Naive thymus-derived CD8-positive, alpha-beta T cell (primary cell): ENCODE measurements around the gene FSIP1. TPM values are rescaled to one million over a fixed set of nuclear protein-coding genes. Genes with fewer than 3 reads are reported as not detected.

Experiments
- ATAC-seq, 2 donors: fragments of 150-1000 bp; cut with Tn5 transposase in 1 of 2; sonication (Bioruptor Pico), chemical (Tn5 transposase) in 1 of 2; 1 replicate in 1 of 2; 2 replicates in 1 of 2; pipeline ENCODE4 v1.10.0; 2021; ENCODE audit warnings: mild to moderate bottlenecking in 2 of 2, moderate library complexity in 2 of 2
- POLR2A ChIA-PET: fragments of 350-600 bp; sonication (Branson Sonifier 250); formaldehyde crosslinking; loops from one replicate; lab custom pipeline; 2021; ENCODE audit warnings: antibody characterized with exemption; lab: Charles Lee
- DNase-seq, 10 donors: peaks; one replicate each; pipeline versions ENCODE4 v3.0.0 to v3.0.0-alpha.2; 2020 to 2022
- H3K27ac Mint-ChIP-seq, 10 donors: one replicate each; pipeline ENCODE4 v1.8.0; 2020 to 2022; ENCODE audit warnings: mild to moderate bottlenecking in 10 of 10, mixed read lengths in 10 of 10, moderate library complexity in 4 of 10, inconsistent platforms in 1 of 10
- H3K27me3 Mint-ChIP-seq, 5 donors: one replicate each; pipeline ENCODE4 v1.8.0; 2021 to 2022; ENCODE audit warnings: mixed read lengths in 5 of 5
- H3K36me3 Mint-ChIP-seq, 3 donors: one replicate each; pipeline ENCODE4 v1.8.0; 2020 to 2022; ENCODE audit warnings: mixed read lengths in 3 of 3, mild to moderate bottlenecking in 2 of 3, inconsistent platforms in 1 of 3
- H3K4me1 Mint-ChIP-seq, 4 donors: one replicate each; pipeline ENCODE4 v1.8.0; 2021 to 2022; ENCODE audit warnings: mixed read lengths in 4 of 4
- H3K4me3 Mint-ChIP-seq, 10 donors: one replicate each; pipeline ENCODE4 v1.8.0; 2020 to 2022; ENCODE audit warnings: mild to moderate bottlenecking in 10 of 10, mixed read lengths in 10 of 10, moderate library complexity in 6 of 10, inconsistent platforms in 1 of 10
- H3K9me3 Mint-ChIP-seq, 9 donors: one replicate each; pipeline ENCODE4 v1.8.0; 2020 to 2022; ENCODE audit warnings: mixed read lengths in 9 of 9, mild to moderate bottlenecking in 3 of 9, inconsistent platforms in 1 of 9, moderate library complexity in 1 of 9
- polyA plus RNA-seq, 3 donors: library from polyadenylated mRNA; unstranded; fragments of 300-500 nt; fragmentation: Illumina TruSeq; gene quantifications; one replicate each; pipeline ENCODE4 v1.2.3, GENCODE V29; 2021
- total RNA-seq, 8 experiments: library from RNA in 2 of 8; stranded (reverse) in 2 of 8; gene quantifications; one replicate each; pipeline ENCODE4 v1.2.3 and lab custom pipeline; 2021 to 2026

FSIP1 gene
- total and polyA plus RNA-seq, 5 experiments from 2014 or later, result 0.30 to 0.85 (median 0.49) TPM; not detected in 1

DNA sequence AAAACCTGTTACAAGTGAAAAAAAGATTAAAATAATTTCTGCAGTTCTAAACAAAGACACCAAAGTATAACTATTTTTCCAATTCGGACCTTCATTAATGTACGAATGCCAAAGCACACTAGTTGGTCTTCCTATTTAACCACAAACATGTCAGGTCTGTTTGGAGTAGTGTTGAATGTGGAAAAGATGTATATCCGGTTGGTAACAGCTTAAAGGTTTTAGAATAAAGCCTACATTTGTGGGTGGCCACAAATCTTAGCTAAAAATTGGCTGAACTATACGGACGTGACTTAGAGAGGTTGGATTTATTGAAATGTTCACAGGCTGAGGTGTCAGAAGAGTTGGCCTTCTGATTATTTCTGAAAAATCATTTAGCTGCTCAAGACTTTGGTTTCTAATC, 78.4 kb downstream of the FSIP1 start:
- no peak overlapping the region for H3K27ac Mint-ChIP-seq
- peaks cover 0 to 1% (median 0%) of the 10 kb centered on the region in 5 donors for H3K27me3 Mint-ChIP-seq
- POLR2A ChIA-PET, result no interaction called here
- H3K4me1 Mint-ChIP-seq, result no peaks in the 10 kb centered on the region
- ATAC-seq (no peak), DNase-seq (no peak)
- no peaks in the 10 kb centered on the region for H3K9me3 Mint-ChIP-seq
- H3K36me3 Mint-ChIP-seq, result no peaks in the 10 kb centered on the region
- H3K4me3 Mint-ChIP-seq, result no peak overlapping the region

DNA sequence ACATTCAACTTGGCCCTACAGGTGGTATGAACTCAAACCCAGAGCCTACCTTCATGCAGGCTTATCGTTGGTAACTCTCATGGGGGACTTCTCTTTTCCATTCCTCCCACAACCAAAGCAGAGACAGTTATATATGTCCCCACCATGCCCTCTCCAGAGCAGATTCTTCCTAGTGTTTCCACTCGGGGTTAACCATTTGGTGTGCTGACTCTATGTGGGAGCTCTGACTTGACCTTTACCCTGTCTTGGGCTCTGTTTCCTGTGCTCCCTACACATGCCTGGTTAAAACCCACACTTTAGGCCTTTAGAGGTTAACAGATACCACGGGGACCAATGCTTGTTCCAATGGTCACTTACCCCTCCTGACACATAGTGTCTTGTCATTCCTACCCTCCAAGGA, 80.7 kb downstream of the FSIP1 start:
- ATAC-seq (no peak), DNase-seq (no peak)
- no peaks in the 10 kb centered on the region for H3K4me1 Mint-ChIP-seq
- H3K36me3 Mint-ChIP-seq, result no peaks in the 10 kb centered on the region
- no peak overlapping the region for H3K4me3 Mint-ChIP-seq
- no peaks in the 10 kb centered on the region for H3K9me3 Mint-ChIP-seq
- H3K27ac Mint-ChIP-seq, result no peak overlapping the region
- POLR2A ChIA-PET, result no interaction called here
- peaks cover 0 to 1% (median 0%) of the 10 kb centered on the region in 5 donors for H3K27me3 Mint-ChIP-seq

DNA sequence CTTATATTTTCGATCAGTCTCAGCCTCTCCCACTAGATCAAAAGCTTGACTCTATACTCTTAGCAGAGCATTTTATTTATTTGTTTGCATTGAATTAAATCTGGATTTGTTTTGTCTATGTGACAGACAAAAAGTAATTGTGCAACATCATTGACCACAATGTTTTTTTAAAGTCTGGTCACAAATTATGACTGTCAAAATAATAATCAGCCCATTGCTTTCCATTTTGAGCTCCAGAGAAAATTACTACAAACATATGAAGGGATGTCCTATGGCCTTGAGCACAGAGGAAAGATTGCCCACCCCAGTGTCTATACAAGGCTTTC, 82.3 kb downstream of the FSIP1 start:
- Mint-ChIP-seq H3K36me3 (no peaks in the 10 kb centered on the region), H3K9me3 (no peaks in the 10 kb centered on the region), H3K4me1 (no peaks in the 10 kb centered on the region), H3K4me3 (no peak overlapping the region), H3K27me3 (peaks cover 0 to 3% (median 0%) of the 10 kb centered on the region in 5 donors), H3K27ac (no peak overlapping the region)
- ATAC-seq (no peak), DNase-seq (no peak)
- POLR2A ChIA-PET, result no interaction called here

DNA sequence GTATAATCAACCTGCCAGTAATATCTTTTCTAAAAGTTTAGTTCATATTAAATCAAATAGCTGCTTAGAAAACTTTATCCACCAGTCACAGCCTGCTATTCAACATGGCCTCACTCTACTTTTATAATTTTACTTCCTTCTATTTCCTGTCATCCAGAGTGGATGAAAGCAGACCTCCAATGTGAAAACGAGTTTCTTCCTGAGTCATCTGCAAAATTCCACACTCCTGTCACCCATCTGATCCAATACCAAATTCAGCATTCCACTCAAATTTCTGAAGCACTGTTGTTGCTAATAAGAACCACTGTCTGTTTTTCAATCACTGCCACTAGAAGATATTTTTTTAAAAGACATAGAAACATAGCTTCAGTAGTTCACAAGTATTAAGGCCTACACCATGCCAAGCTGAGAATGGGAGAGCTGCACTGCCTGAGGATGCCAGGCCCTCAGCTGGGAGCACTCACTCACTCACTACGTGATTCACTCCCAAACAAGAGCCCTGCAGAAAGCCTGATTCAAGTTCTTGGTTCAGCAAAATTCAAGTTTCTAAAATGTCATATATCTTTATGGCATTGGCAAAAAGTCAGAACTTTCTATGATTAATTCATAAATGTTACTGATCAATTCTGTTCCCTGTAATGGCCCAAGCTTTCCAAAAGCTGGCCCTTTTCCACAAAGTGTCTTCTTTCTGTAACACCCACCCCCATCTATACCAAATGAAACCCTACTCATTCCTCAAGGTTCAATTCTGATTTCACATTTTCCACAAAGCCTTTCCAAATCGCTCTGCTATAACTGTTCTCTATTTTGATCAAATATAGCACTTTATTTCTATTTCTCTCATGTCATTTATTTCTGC, 82.9 kb downstream of the FSIP1 start:
- Mint-ChIP-seq H3K9me3 (no peaks in the 10 kb centered on the region), H3K27ac (no peak overlapping the region), H3K4me1 (no peaks in the 10 kb centered on the region), H3K27me3 (peaks cover 0 to 4% (median 2%) of the 10 kb centered on the region in 5 donors), H3K4me3 (no peak overlapping the region), H3K36me3 (no peaks in the 10 kb centered on the region)
- POLR2A ChIA-PET, result no interaction called here
- no peak for ATAC-seq
- no peak for DNase-seq

DNA sequence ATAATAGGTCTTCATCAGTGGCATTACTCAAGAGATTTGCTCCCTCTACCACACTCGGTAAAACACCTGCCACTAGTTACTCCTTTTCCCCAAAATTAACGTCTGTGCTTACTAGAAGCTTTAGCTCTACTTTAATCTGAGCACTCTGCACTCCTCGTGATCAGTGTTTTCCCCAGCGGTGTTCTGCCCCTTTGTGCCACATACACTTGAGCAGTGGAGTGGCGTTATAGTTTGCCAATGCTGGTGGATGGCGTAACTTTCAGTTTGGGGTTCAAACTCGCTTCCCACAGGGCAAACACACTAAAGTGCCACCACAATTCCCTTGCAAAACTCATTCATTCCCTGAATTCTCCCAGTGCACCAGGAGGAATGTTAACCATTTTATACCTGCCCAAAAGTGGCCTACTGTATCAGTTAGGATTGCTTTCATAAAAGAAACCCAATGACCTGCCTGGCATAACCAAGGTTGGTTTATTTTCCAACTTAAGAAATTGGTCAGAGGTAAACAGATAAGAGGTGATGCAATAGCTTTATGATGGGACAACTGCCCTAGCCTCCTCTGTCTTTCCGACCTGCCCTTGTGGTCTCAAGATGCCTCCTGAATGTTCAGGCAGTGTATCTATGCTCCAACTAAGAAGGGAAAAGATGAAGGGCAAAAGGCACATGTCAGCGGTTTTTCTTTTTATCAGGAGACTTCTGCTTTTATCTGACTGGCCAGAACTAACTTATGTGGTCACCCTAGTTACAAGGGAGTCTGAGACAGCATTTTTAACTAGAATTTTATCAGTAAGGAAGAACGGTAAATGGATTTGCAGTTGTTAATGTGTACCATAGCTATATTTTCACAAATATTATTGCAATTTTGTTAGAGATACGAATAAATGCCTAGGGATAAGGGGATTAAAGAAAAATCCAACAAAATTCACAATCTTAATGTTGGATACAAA, 83.9 kb downstream of the FSIP1 start:
- POLR2A ChIA-PET, result no interaction called here
- no peak for ATAC-seq
- DNase-seq, result no peak
- Mint-ChIP-seq H3K4me1 (no peaks in the 10 kb centered on the region), H3K36me3 (no peaks in the 10 kb centered on the region), H3K9me3 (no peaks in the 10 kb centered on the region), H3K27me3 (peaks cover 0 to 4% (median 2%) of the 10 kb centered on the region in 5 donors), H3K4me3 (no peak overlapping the region), H3K27ac (no peak overlapping the region)

GRCh38 chr15:39697509-39697908, 85.1 kb downstream of the FSIP1 start:
- no peak overlapping the region for H3K27ac Mint-ChIP-seq
- H3K4me1 Mint-ChIP-seq, result no peaks in the 10 kb centered on the region
- no peak overlapping the region for H3K4me3 Mint-ChIP-seq
- H3K27me3 Mint-ChIP-seq, result peaks cover 2 to 9% (median 3%) of the 10 kb centered on the region in 5 donors
- POLR2A ChIA-PET, result no interaction called here
- no peak for DNase-seq
- ATAC-seq, result no peak
- H3K9me3 Mint-ChIP-seq, result no peaks in the 10 kb centered on the region
- H3K36me3 Mint-ChIP-seq, result no peaks in the 10 kb centered on the region

GRCh38 chr15:39695793-39696192, 86.8 kb downstream of the FSIP1 start:
- H3K27me3 Mint-ChIP-seq, result peaks cover 2 to 14% (median 3%) of the 10 kb centered on the region in 5 donors
- no peaks in the 10 kb centered on the region for H3K9me3 Mint-ChIP-seq
- no peaks in the 10 kb centered on the region for H3K36me3 Mint-ChIP-seq
- no peak overlapping the region for H3K27ac Mint-ChIP-seq
- POLR2A ChIA-PET, result no interaction called here
- H3K4me1 Mint-ChIP-seq, result no peaks in the 10 kb centered on the region
- DNase-seq (no peak), ATAC-seq (no peak)
- no peak overlapping the region for H3K4me3 Mint-ChIP-seq

GRCh38 chr15:39692356-39693327, 90.0 kb downstream of the FSIP1 start:
- H3K4me3 Mint-ChIP-seq, result no peak overlapping the region
- no peaks in the 10 kb centered on the region for H3K4me1 Mint-ChIP-seq
- ATAC-seq (no peak), DNase-seq (no peak)
- no peaks in the 10 kb centered on the region for H3K36me3 Mint-ChIP-seq
- peaks cover 2 to 14% (median 2%) of the 10 kb centered on the region in 5 donors for H3K27me3 Mint-ChIP-seq
- no peaks in the 10 kb centered on the region for H3K9me3 Mint-ChIP-seq
- POLR2A ChIA-PET, result no interaction called here
- H3K27ac Mint-ChIP-seq, result no peak overlapping the region

DNA sequence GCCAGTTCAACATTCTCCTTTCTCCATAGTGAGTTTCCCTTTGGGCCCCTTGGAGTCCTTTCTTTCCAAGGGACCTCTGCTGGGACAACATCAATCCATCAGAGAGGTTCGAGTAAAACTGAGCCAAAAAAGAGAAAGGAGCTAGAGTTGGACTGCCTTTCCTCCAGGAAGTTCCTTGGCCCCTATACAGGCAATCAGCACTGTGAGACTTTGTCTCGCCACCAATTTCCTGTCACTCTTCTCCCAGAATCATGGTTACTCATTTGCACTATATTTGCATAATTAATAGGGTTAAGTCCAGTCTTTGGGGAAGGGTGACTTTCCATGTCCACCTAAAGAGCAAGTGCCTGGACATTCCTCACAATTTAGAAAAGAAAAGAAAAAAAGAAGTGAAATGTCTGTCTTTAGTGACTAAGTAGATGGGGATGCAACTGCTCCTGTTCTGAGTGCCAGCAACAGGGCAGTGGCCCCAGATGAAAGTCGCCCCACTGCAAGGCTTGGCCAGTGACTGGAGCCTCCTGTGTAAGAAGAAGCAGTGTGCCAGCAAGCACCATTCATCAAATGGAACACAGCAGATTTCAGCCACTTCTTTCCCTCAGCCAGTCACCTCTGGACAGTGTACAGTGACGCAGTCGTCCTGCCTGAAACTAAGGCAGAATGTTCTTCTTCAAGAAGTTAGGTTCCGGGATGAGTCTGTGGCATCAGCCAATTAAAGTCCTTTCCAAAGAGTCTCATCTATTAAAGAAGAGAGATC, 91.6 kb downstream of the FSIP1 start:
- DNase-seq (no peak), ATAC-seq (no peak)
- POLR2A ChIA-PET, result no interaction called here
- Mint-ChIP-seq H3K4me3 (no peak overlapping the region), H3K27ac (no peak overlapping the region), H3K36me3 (no peaks in the 10 kb centered on the region), H3K27me3 (peaks cover 0 to 14% (median 2%) of the 10 kb centered on the region in 5 donors), H3K4me1 (no peaks in the 10 kb centered on the region), H3K9me3 (no peaks in the 10 kb centered on the region)

GRCh38 chr15:39687965-39688364, 94.7 kb downstream of the FSIP1 start:
- Mint-ChIP-seq H3K27me3 (peaks cover 0 to 9% (median 0%) of the 10 kb centered on the region in 5 donors), H3K27ac (no peak overlapping the region), H3K9me3 (no peaks in the 10 kb centered on the region), H3K36me3 (no peaks in the 10 kb centered on the region), H3K4me1 (peaks cover 0 to 4% (median 0%) of the 10 kb centered on the region in 4 donors), H3K4me3 (no peak overlapping the region)
- DNase-seq (no peak), ATAC-seq (no peak)
- POLR2A ChIA-PET, result no interaction called here

GRCh38 chr15:39685999-39686613, 96.5 kb downstream of the FSIP1 start:
- H3K4me3 Mint-ChIP-seq, result no peak overlapping the region
- peaks cover 0 to 4% (median 0%) of the 10 kb centered on the region in 4 donors for H3K4me1 Mint-ChIP-seq
- H3K9me3 Mint-ChIP-seq, result no peaks in the 10 kb centered on the region
- no peaks in the 10 kb centered on the region for H3K36me3 Mint-ChIP-seq
- ATAC-seq (no peak), DNase-seq (peak in 6 of 10 donors; percentile 12 to 46 (median 33))
- peak overlapping the region in 1 of 10 donors; percentile 50 for H3K27ac Mint-ChIP-seq
- POLR2A ChIA-PET, result no interaction called here
- peaks cover 0 to 1% (median 0%) of the 10 kb centered on the region in 5 donors for H3K27me3 Mint-ChIP-seq
